GM21423 (cell line): ENCODE results near the gene TAMM41.
"Not testable (repeated sequence)": the region's sequence is repeated elsewhere in the genome, so short reads cannot be mapped to it uniquely, and the experiment has no call there.

Experiments
- ATAC-seq: cut with Tn5 transposase; IDR thresholded peaks from one replicate; pipeline ENCODE4 v1.9.1; 2021; ENCODE audit warnings: mild to moderate bottlenecking, moderate library complexity; ENCODE audit not compliant: unreplicated experiment

Gene TAMM41

DNA sequence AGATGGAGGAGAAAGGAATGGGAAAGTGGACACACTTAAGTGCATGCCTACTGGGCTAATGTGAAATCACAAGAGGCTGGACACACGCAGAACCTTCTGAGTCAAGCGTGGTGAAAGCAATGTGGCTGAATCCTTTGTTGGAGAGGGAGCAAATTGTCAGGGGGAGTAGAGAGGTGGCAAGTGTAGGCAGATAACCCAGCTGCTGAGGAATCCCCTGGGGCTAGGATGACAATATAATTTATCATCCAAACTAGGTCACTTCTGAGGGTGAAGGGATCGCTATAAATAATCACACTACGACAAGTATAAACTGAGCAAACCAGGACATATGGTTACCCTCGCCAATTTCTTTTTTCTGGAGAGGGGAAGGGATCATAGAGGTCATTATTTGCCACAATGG lies 28.7 kb downstream of the TAMM41 start:
- no peak for ATAC-seq

DNA sequence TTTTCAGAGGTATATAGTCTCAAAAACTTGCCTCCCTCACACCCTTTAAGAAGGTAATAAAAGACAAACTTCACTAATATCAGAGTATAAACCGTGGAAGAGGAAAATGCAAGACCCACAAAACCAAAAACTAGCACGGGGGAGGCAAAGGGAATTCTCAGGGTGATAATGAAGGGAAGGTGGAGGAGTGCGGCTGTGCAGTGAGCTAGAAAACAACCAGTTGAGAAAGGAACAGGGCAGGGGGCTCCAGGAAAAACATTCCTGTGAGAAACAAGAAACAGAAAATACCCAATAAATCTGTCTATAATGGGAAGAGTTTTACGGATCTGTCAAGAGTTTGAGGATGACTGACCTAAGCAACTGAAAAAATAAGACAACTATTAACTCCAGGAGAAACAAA lies 31.6 kb downstream of the TAMM41 start:
- no peak for ATAC-seq

DNA sequence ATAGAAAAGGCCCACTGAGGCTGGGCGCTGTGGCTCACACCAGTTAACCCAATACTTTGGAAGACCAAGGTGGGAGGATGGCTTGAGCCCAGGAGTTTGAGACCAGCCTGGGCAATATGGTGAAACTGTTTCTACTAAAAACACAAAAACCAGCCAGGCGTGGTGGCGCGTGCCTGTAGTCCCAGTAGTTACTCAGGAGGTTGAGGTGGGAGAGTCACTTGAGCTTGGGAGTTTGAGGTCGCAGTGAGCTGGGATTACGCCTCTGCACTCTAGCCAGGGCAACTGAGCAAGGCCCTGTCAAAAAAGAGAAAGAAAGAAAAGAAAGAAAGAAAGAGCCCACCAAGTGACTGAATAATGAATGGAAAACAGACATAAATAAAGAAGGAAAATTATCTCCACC lies 32.0 kb downstream of the TAMM41 start:
- no peak for ATAC-seq

DNA sequence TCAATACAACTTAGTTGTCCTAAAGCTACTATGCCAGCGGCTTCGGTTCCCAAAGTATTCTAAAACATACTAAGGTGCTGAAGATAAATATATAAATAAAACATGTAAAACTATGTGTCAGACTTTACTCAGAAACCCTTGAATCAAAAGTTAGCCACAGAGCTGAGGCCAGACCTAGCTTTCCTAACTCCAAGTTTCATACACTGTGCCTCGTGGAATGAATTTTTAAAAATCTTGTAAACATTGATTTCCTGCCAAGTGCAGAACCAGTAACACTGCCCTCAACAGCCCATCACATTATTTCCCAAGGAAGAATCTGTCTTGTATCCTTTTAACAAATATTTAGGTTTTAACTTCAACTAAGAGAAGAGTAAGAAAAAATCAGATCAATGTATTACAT lies 36.4 kb downstream of the TAMM41 start:
- ATAC-seq = no peak

DNA sequence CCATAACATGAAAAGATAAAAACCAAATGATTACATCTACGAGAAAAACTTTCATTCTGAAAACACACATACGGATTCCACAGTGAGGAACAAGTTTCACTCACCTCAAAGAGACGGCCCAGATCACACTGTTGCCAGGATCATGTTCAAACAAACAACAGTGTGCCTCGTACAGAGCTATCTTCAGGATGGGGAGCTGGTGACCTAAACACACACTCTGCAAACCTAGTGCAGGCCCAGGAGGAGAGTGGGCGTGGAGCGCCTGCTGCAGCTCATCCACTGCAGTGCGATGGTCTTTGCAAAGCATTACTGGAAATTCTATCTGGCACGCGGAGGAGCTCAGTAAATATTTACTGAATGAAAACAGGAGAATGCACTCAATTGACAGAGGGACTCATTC lies 38.5 kb downstream of the TAMM41 start:
- ATAC-seq = no peak

DNA sequence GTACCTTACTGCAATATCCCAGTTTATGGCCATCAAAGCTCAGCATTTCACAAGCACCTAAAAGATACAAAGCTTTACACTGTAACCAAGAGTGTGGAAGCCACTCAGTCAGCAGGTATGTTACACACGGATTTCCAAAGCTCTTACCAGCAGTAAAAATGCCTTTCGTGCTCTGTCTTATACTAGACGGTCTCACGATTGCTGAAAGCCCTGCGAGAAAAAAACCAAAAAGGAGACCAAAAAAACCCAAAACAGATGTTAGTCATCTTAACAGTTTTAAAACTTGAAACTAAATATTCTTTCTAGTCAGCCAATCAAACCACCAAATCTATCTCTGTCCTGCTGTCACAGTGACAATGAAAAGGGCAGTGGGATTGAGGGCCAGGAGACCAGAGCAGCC lies 39.0 kb downstream of the TAMM41 start:
- no peak for ATAC-seq

DNA sequence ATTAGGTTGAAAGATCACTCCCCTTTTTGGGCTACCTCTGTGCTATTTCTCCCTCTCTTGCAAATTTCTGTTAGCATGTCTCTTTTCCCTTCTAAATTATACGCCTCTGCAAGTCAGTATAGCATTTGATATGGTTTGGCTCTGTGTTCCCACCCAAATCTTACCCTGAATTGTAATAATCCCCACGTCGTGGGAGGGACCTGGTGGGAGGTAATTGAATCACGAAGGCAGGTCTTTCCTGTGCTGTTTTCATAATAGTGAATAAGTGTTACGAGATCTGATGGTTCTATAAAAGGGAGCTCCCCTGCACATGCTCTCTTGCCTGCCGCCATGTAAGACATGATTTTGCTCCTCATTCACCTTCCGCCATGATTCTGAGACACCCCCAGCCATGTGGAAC lies 41.0 kb downstream of the TAMM41 start:
- ATAC-seq = no peak

DNA sequence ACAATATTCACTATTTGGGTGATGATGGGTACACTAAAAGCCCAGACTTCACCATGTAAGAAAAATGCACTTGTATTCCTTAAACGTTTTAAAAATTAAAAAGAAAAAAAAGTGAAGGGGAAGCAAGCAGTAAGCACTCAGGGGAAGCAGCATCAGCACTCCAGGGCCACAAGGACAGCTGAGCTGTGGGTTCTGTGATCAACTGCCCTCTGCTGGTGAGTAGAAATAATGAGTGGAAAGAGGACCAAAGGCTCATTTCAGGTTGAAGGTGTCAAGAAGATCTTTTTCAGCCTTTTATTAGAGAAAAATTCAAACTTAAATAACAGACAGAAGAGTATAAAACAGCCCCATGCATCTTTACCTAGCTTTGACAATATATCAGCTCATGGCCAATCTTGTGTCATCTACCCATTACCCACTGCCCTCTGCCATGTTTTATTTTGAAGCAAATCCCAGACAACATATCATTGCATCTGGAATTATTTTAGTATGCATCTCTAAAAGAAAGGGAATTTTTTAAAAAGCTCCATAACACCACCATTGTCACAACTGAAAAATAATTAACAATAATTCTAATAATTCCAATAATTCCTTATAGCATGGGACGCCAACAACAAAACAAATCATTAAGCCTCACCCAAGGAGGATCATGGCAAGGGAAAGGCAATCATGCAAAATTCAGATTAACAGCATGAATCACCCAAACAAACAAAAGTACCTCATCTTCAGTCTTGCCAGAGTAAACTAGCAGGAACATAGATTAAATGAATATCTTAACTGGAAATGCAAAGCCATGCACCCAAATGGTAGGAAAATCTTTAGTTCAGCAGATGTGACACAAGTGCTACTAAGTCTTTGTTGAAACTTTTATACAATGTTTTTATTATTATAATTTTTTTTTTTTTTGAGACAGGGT lies 42.5 kb downstream of the TAMM41 start:
- peak; percentile 67 for ATAC-seq

DNA sequence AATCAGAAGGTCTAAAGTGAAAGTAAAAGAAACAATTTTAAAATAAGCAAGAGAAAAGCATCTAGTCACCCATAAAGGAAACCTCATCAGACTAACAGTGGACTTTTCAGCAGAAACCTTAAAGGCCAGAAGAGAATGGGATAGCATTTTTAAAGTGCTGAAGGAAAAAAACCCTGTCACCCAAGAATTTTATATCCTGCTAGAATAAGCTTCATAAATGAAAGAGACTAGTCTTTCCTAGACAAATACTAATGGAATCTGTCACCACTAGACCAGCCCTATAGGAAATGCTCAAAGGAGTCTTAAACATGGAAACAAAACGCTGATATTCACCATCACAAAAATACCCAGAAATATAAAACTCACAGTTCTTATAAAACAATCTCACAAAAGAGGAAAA lies 46.9 kb downstream of the TAMM41 start:
- ATAC-seq = no peak

DNA sequence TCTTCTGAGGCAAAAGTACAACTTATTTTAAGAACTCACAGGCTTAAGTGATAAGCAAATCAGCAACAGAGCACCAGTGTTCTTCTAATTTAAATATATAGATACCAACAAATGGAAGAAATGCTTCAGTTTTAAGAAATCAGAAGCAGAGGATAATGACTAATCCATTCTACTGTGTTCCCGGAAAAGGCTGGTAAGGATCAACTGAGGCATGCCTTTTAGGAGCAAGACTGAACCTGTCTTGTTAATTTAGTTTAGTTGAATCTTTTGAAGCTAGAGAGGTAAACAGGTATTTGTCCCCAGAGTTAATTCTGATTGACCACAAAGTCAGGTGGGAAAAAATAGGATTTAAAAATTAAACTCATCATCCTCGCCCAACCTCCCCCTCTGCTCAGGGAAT lies 51.8 kb downstream of the TAMM41 start:
- no peak for ATAC-seq

DNA sequence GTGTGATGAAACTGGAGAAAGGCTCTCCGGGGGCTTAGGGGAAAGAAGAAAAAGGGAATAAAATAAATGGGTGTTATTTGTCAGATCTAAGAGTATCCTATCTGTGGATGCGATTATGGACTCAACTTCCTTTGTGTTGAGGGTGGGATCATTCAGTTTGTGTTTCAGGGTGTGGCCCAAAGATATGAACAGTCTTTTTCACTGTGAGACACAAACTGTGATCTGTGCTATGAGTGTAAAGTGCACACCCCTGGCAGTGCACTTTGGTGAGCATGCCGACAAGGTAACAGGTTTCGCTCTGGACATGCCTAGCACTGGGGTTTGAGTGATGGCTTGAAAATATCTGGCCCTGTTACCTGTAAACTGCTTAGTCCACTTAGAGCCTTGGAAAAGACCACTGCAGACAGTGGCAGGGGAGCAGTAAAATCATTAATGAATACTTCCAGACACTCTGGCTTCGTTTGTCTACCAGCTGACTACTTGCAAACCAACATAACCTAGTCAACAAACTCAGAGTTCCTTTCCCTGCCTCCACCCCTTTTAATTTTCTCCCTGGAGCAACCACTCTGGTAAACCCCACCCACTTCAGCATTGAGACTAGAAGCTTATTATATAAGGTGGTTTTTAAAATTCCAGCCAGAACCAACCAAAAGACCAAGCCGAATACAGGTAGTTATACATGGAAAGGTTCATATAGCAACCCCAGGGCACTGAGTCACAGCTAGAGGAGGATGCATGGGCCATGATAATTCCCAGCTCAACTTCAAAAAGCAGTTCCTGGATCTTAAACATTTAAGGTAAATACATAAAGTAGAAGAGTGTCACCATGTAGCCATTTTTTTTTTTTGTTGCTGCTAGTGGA lies 55.1 kb downstream of the TAMM41 start:
- ATAC-seq = no peak

DNA sequence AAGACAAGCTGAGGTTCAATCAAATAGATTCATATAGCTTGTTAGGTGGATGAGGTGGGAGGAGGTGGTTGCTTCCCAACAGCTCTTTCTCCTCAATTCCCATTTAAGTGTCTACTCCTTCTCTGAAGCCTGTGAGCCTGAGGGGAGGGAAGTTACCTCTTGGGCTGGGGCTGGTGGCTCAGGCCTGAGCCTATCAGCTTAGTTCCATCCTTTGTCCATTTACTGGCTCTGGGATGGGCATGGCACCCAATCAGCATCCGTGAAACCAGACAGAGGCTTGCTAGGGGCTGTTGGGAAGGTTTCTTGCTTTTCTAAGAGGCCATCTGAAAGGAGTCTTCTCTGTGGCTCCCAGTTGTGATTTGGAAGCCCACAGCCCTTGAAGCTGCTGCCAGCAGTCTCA lies 57.3 kb downstream of the TAMM41 start:
- ATAC-seq = no peak

DNA sequence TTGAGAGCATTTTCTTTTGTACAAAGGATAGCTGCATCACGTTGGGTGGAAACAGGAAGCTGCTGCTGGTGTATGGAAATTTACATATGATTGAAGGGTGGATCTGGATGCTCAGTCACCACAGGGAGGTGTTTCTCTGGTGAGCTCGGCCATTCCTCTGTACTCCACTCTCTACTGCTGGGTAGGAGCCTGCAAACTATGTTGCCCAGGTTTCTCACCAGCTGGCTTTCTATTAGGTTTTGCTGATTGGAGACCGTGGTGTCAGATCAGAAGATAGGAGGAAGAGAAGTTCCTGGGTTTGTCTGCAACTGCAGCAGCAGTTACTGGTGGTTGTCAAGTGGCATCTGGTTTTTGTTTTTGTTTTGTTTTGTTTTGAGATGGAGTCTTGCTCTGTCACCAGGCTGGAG lies 61.7 kb downstream of the TAMM41 start:
- ATAC-seq = no peak

DNA sequence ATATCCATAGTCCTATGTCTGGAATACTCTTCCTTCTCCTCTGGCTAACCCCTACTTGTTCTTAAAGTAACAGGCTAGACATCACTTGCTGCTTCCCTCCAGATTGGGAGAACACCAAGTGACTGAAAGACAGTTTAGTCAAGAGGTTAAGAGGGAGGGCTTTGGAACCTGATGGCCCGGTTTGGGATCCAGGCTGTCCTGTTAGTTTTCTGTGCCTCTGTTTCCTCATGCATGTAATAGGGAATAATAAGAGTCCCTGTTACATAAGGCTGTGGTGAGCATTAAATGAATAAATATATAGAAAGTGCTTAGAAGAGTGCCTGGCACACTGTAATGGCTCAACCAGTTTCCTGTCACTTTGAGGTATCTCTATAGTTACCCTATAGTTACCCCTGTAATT lies 66.3 kb downstream of the TAMM41 start:
- ATAC-seq = no peak

DNA sequence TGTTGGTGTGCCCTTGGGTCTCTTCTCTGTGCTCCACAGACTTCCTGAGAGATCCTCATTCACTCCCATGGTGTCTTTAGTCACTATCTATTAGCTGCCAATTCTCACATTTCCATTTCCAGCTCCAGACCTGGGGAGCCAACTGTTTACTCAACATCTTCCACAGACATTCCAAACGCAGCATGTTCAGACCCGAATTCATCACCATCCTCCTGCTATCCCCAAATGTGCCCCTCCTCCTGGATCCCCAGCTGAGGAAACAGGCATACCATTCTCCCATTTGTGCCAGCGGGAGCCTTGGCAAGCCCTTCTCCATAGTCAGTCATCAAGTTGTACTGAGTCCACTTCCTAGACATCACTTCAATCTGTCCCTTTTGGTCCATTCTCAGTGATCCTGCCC lies 67.1 kb downstream of the TAMM41 start:
- ATAC-seq = no peak

DNA sequence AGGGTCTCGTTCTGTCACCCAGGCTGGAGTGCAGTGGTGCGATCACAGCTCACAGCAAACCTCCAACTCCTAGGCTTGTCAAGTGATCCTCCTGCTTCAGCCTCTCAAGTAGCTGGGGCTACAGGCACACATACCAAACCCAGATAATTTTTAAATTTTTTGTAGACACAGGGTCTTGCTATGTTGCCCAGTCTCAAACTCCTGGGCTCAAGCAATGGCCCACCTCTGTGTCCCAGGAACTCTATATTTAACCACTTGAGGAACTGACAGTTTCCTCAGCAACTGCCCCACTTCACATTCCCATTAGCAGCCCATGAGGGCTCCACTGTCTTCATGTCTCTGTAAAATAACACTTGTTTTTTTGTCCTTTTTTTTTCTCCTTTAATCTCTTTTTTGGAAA lies 68.4 kb downstream of the TAMM41 start:
- no peak for ATAC-seq

DNA sequence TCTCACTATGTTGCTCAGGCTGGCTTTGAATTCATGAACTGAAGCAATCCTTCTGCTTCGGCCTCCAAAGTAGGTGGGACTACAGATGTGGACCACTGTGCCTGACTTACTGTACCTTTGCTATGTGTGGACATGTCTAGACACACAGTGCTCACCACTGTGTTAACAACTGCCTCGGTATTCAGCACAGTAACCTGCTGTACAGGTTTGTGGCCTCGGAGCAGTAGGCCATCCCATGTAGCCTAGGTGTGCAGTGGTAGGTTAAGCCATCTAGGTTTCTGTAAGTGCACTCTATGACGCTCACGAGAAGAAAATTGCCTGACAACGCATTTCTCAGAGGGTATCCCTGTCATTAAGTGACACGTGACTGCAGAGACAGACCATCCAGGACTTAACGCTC lies 70.3 kb downstream of the TAMM41 start:
- no peak for ATAC-seq

DNA sequence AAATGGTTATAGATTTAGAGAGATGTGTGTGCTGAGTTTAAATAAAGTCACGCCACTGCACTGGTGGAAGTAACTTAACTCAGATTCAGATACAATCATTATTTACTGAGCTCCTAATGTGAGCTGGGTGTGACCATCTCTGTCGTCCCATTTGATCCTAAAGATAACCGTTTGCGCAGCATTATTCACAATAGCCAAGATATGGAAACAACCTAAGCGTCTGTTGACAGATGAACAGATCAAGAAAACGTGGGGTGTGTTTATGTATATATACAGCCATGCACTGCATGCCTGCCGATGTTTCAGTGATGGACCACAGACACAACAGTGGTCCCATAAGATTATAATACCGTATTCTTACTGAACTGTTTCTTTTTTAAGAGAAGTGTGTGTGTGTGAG lies 71.2 kb downstream of the TAMM41 start:
- no peak for ATAC-seq

DNA sequence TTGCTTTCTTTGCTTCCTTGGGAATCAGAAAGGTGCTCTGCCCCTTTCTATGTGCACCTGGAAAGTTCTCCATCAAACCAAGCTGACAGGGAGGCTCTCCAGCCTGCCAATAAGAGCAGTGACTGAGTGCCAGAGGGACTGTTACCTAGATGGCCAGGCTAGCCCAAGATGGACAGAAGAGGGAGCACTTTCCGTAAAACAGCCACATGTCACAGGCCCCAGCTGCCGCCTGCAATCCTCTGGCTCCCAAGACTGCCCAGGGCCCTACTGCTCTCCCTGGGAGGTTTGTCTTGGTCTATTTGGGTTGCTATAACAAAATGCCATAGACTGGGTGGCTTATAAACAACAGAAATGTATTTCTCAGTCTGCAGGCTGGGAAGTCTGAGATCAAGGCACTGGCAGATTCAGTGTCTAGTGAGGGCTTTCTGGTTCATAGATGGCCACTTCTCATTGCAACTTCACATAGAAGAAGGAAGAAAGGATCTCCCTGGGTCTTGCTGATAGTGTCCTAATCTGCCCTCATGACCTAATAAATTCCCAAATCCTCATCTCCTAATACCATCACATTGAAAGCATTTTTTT lies 72.3 kb downstream of the TAMM41 start:
- no peak for ATAC-seq

DNA sequence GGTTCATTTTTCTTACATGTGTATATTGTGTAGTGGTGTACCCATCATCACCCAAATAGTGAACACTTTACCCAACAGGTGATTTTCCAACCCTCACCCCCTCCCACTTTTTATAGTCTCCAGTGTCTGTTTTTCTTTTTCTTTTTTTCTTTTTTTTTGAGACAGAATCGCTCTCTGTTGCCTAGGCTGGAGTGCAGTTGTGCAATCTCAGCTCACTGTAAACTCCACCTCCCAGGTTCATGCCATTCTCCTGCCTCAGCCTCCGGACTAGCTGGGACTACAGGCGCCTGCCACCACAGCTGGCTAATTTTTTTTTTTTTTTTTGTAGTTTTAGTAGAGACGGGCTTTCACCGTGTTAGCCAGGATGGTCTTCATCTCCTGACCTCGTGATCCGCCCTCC lies 74.8 kb downstream of the TAMM41 start:
- not testable (repeated sequence) for ATAC-seq

DNA sequence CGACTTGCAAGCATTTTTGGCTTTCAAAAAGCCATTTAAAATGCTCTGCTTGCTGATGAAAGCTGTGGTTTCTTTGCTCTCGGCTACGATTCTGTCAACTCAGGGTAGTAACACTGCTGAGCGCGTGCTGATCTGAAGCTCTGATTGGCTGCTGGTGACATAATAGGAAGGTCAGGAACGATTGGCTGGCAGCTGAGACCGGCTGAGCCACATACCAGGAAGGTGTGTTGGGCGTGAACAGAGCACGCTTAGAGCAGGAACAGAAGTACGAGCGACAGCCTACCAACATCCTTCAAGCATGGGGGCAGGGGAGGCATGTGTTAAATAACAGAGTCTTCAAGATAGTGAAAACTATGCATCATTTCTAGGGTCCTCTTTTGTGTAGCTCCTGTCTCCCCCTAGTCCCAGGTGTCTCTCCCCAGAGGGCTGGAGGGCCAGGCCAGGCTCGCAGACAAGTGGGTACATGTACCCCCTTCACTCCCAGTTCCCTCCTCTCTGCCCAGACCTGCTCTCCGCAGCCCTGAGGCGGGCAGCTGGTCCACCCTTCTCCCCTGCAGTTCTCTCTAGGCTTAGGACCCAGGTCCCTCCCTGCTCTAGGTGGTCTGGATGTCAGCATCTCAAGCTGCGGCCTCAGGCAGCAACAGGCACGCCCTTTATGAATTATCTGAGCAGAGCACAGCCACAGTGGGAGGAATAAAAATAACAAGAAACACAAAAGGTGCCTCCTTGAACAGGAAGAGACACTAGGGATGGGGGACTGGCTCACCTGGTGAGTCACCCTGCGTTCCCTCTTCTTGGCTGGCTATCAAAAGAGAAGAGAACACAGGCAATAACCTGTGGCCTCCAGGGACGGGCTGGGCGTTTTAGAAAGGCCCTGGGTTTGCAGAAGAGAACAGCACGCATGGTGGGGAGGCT lies 76.0 kb downstream of the TAMM41 start:
- ATAC-seq = peak; percentile 97
